ENCODE data around the gene FAM50A. TPM values are rescaled to one million over a fixed set of nuclear protein-coding genes. Genes with fewer than 3 reads are reported as not detected.

The FAM50A gene
- total RNA-seq, 4 donors from 2014 or later: 39.9 to 130 (median 52.0) TPM

DNA sequence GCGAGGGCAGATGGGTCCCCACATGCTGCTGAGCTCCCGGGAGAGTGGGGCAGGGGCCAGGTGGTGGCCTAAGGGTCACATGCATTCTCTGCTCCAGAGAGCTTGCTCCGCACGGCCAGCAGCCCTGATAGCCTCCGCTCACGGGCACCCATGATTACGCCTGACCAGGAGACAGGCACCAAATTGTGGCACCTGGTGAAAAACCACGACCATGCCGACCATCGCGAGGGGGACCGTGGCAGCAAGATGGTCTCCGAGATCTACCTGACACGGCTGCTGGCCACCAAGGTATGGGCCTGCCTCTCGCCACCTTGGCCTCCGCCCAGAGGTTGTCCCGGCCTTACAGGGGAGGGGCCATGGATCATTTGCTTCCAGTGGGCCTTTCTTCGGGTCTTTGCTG is 25.9 kb downstream of the FAM50A start:
- H3K27ac ChIP-seq: no peak overlapping the region
- in situ Hi-C loops (cut with MboI; ENCODE audit: low pct_ligation_motif_present in 1 of 4, low pct_unique_long_range_greater_than_20kb in 1 of 4, low sequenced_read_pairs in 3 of 4) (no loop called here), intact Hi-C loops (cut with DNase I; ENCODE audit: low total_unique reads) (no loop called here)
- no peak for DNase-seq
- no peaks in the 10 kb centered on the region for H3K9me3 ChIP-seq
- H3K36me3 ChIP-seq: no peaks in the 10 kb centered on the region
- H3K4me3 ChIP-seq: no peak overlapping the region
- no peaks in the 10 kb centered on the region for H3K27me3 ChIP-seq
- 90% methylated on average over 18 of the region's 18 CpGs; no CpG with 5 or more reads in 1 of the 2 donors for WGBS, 2 donors (ENCODE audit: low coverage in 1 of 2)
- TF ChIP-seq POLR2A (IDR thresholded peaks at IDR 0.05): no peak
- TF ChIP-seq, protein P1, sequence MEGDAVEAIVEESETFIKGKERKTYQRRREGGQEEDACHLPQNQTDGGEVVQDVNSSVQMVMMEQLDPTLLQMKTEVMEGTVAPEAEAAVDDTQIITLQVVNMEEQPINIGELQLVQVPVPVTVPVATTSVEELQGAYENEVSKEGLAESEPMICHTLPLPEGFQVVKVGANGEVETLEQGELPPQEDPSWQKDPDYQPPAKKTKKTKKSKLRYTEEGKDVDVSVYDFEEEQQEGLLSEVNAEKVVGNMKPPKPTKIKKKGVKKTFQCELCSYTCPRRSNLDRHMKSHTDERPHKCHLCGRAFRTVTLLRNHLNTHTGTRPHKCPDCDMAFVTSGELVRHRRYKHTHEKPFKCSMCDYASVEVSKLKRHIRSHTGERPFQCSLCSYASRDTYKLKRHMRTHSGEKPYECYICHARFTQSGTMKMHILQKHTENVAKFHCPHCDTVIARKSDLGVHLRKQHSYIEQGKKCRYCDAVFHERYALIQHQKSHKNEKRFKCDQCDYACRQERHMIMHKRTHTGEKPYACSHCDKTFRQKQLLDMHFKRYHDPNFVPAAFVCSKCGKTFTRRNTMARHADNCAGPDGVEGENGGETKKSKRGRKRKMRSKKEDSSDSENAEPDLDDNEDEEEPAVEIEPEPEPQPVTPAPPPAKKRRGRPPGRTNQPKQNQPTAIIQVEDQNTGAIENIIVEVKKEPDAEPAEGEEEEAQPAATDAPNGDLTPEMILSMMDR (IDR thresholded peaks at IDR 0.05): no peak
- H3K4me1 ChIP-seq: no peaks in the 10 kb centered on the region

GRCh38 chrX:154470434-154470833 is 26.5 kb downstream of the FAM50A start:
- Histone ChIP-seq H3K9me3 (no peaks in the 10 kb centered on the region), H3K27ac (no peak overlapping the region), H3K27me3 (no peaks in the 10 kb centered on the region), H3K4me1 (no peaks in the 10 kb centered on the region), H3K36me3 (no peaks in the 10 kb centered on the region), H3K4me3 (no peak overlapping the region)
- no peak for DNase-seq
- in situ Hi-C loops (cut with MboI; ENCODE audit: low pct_ligation_motif_present in 1 of 4, low pct_unique_long_range_greater_than_20kb in 1 of 4, low sequenced_read_pairs in 3 of 4): no loop called here
- TF ChIP-seq POLR2A (IDR thresholded peaks at IDR 0.05) (no peak), EP300 (IDR thresholded peaks at IDR 0.05; ENCODE audit: low read depth) (no peak), POLR2AphosphoS5 (IDR thresholded peaks at IDR 0.05) (no peak)
- TF ChIP-seq, protein P1 (IDR thresholded peaks at IDR 0.05): no peak
- intact Hi-C loops (cut with DNase I; ENCODE audit: low total_unique reads): no loop called here
- WGBS, 2 donors (ENCODE audit: low coverage in 1 of 2): 89% methylated on average over 14 of the region's 14 CpGs; no CpG with 5 or more reads in 1 of the 2 donors

- no peaks in the 10 kb centered on the region for H3K4me1 ChIP-seq
- no peaks in the 10 kb centered on the region for H3K9me3 ChIP-seq
- no peaks in the 10 kb centered on the region for H3K36me3 ChIP-seq
- TF ChIP-seq POLR2A (IDR thresholded peaks at IDR 0.05): no peak
- TF ChIP-seq, protein P1 (IDR thresholded peaks at IDR 0.05): no peak
- no peak overlapping the region for H3K27ac ChIP-seq
- no peak overlapping the region for H3K4me3 ChIP-seq
- in situ Hi-C loops (cut with MboI; ENCODE audit: low pct_ligation_motif_present in 1 of 4, low pct_unique_long_range_greater_than_20kb in 1 of 4, low sequenced_read_pairs in 3 of 4) (no loop called here), intact Hi-C loops (cut with DNase I; ENCODE audit: low total_unique reads) (no loop called here)
- no peaks in the 10 kb centered on the region for H3K27me3 ChIP-seq
- DNase-seq: no peak
- WGBS, 2 donors (ENCODE audit: low coverage in 1 of 2): 87% methylated on average over 20 of the region's 23 CpGs; no CpG with 5 or more reads in 1 of the 2 donors
Observed at GRCh38 chrX:154470914-154471568, 27.1 kb downstream of the FAM50A start.

DNA sequence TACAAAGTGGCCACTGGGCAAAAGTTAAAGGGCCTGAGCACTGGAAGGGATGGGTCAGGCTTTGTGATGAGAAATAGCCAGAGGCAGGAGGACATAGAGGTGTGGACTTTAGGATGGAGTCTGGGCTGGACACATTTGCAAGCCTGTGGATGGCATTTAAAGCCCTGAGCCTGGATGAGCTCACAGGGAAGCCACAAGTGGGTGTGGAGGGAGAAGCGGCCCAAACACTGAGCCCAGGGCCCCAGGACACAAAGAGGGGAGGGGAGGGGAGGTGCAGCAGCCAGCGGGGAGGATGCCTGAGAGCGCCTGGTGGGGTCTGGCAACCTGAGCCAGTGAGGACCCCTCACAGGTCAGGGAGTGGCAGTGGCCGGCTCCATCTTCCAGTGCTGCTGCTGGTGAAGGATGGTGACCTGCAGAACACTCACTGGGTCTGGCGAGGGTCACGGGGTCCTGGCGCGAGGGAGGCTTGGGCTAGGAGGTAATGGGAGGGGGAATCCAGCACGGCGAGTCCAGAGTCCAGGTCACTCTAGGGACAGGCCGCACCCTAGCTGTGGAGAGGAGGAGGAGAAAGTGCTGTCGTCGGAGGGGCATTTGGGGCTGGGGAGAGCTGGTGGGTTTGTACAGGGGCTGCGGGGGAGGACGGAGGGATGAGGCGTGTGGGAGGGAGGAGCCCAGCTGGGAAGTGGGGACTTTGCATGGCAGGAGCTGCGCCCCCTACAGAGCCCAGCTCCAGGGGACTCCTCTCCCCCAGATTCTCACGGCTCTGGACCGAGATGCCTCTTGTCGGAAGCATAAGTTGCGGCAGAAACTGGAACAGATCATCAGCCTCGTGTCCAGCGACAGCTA is 28.1 kb downstream of the FAM50A start:
- Histone ChIP-seq H3K27me3 (no peaks in the 10 kb centered on the region), H3K4me3 (no peak overlapping the region), H3K9me3 (no peaks in the 10 kb centered on the region), H3K27ac (no peak overlapping the region), H3K36me3 (no peaks in the 10 kb centered on the region), H3K4me1 (no peaks in the 10 kb centered on the region)
- WGBS, 2 donors (ENCODE audit: low coverage in 1 of 2): 81% methylated on average over 23 of the region's 23 CpGs; no CpG with 5 or more reads in 1 of the 2 donors
- intact Hi-C loops (cut with DNase I; ENCODE audit: low total_unique reads): no loop called here
- in situ Hi-C loops (cut with MboI; ENCODE audit: low pct_ligation_motif_present in 1 of 4, low pct_unique_long_range_greater_than_20kb in 1 of 4, low sequenced_read_pairs in 3 of 4): no loop called here
- no peak for DNase-seq
- TF ChIP-seq EP300 (IDR thresholded peaks at IDR 0.05; ENCODE audit: low read depth): no peak
- TF ChIP-seq, protein P1 (IDR thresholded peaks at IDR 0.05): no peak
- no peak for TF ChIP-seq POLR2AphosphoS5 (IDR thresholded peaks at IDR 0.05)
- TF ChIP-seq POLR2A (IDR thresholded peaks at IDR 0.05): no peak
